ENCODE measurements around the gene AHCYL2. TPM values are rescaled to one million over a fixed set of nuclear protein-coding genes. Genes with fewer than 3 reads are reported as not detected.

AHCYL2 gene
- total RNA-seq, 1 donor from 2014 or later, result 26.0 TPM

DNA sequence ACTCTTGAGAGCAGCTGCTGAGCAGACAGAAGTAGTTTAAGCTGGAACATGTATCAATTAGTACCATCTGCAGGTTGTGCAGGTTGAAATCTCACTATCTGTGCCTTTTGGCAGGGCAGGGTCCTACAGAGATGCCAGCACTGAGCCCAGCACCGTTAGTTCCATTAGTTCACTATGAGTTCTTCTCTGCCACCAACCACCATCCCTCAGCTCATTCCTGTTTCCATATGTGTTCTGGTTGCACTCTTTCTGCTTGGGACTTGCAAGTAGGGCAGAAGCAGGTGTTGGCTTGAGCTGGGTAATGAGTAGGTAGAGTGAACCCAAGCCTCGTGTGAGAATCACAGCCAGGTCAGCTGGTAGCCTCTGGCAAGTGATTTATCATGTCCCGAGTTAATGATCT is 33.6 kb upstream of the AHCYL2 start:
- DNase-seq (ENCODE audit: low spot score, unreplicated experiment), result no peak
- H3K4me3 Mint-ChIP-seq (ENCODE audit: low read depth), result peak overlapping the region; percentile 39
- peaks cover 29% of the 10 kb centered on the region for H3K4me1 Mint-ChIP-seq (ENCODE audit: low read depth)
- TF ChIP-seq, protein P1, sequence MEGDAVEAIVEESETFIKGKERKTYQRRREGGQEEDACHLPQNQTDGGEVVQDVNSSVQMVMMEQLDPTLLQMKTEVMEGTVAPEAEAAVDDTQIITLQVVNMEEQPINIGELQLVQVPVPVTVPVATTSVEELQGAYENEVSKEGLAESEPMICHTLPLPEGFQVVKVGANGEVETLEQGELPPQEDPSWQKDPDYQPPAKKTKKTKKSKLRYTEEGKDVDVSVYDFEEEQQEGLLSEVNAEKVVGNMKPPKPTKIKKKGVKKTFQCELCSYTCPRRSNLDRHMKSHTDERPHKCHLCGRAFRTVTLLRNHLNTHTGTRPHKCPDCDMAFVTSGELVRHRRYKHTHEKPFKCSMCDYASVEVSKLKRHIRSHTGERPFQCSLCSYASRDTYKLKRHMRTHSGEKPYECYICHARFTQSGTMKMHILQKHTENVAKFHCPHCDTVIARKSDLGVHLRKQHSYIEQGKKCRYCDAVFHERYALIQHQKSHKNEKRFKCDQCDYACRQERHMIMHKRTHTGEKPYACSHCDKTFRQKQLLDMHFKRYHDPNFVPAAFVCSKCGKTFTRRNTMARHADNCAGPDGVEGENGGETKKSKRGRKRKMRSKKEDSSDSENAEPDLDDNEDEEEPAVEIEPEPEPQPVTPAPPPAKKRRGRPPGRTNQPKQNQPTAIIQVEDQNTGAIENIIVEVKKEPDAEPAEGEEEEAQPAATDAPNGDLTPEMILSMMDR (IDR thresholded peaks at IDR 0.05; ENCODE audit: unreplicated experiment), result no peak
- no peaks in the 10 kb centered on the region for H3K9me3 Mint-ChIP-seq (ENCODE audit: low read depth)
- no peak overlapping the region for H3K27ac Mint-ChIP-seq
- peaks cover 13% of the 10 kb centered on the region for H3K36me3 Mint-ChIP-seq (ENCODE audit: insufficient read depth)
- H3K27me3 Mint-ChIP-seq, result peaks cover 3% of the 10 kb centered on the region

DNA sequence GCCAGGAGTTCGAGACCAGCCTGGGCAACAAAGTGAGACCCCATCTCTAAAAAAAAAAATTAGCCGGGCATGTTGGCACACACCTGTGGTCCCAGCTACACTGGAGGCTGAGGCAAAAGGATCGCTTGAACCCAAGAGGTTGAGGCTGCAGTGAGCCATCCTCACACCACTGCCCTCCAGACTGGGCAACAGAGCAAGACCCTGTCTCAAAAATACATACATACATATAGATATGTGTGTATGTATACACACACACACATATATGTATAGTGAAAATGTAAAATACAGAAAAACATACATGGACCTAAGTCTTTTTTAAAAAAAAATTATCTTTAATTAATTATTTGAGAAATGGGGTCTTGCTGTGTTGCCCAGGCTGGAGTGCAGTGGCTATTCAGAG is 30.9 kb upstream of the AHCYL2 start:
- no peaks in the 10 kb centered on the region for H3K27me3 Mint-ChIP-seq
- peaks cover 24% of the 10 kb centered on the region for H3K4me1 Mint-ChIP-seq (ENCODE audit: low read depth)
- no peak overlapping the region for H3K4me3 Mint-ChIP-seq (ENCODE audit: low read depth)
- TF ChIP-seq, protein P1 (IDR thresholded peaks at IDR 0.05; ENCODE audit: unreplicated experiment), result no peak
- no peak for DNase-seq (ENCODE audit: low spot score, unreplicated experiment)
- no peak overlapping the region for H3K27ac Mint-ChIP-seq
- H3K9me3 Mint-ChIP-seq (ENCODE audit: low read depth), result no peaks in the 10 kb centered on the region
- peaks cover 15% of the 10 kb centered on the region for H3K36me3 Mint-ChIP-seq (ENCODE audit: insufficient read depth)

DNA sequence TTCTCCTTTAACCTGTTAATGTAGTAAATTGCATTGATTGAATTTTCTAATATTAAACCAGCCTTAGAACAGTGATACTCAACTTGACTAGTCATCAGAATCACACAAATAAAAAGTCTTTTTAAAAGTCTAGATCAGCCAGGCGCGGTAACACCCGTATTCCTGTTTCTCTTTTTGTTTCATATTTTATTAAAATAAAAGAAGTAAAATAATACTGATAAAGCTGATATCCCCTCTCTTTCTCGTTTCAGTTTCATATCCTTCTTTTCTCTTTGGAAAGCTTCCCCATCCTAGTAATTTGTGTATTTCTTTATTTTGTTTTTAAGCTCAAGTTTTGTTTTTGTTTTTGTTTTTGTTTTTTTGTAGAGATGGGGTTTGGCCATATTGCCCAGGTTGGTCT is 27.1 kb upstream of the AHCYL2 start:
- no peaks in the 10 kb centered on the region for H3K4me1 Mint-ChIP-seq (ENCODE audit: low read depth)

DNA sequence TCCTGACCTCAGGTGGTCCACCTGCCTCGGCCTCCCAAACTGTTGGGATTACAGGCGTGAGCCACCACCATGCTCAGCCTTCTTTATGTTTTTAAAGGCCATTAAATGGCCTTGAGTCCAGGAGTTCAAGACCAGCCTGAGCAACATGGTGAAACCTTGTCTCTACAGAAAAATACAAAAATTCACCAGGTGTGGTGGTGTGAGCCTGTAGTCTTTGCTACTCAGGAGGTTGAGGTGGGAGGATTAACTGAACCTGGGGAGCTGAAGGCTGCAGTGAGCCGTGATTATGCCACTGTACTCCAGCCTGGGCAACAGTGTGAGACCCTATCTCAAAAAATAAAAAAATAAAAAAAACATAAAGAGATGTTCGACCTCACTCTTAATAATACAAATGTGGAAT is 25.4 kb upstream of the AHCYL2 start:
- no peak for DNase-seq (ENCODE audit: low spot score, unreplicated experiment)
- Mint-ChIP-seq H3K27ac (no peak overlapping the region), H3K27me3 (no peaks in the 10 kb centered on the region), H3K36me3 (ENCODE audit: insufficient read depth) (peaks cover 15% of the 10 kb centered on the region), H3K4me3 (ENCODE audit: low read depth) (no peak overlapping the region), H3K4me1 (ENCODE audit: low read depth) (no peaks in the 10 kb centered on the region), H3K9me3 (ENCODE audit: low read depth) (no peaks in the 10 kb centered on the region)
- TF ChIP-seq, protein P1 (IDR thresholded peaks at IDR 0.05; ENCODE audit: unreplicated experiment), result no peak

More for the DNA sequence above, 27.1 kb upstream of the AHCYL2 start:
- no peaks in the 10 kb centered on the region for H3K9me3 Mint-ChIP-seq (ENCODE audit: low read depth)
- H3K27ac Mint-ChIP-seq, result no peak overlapping the region
- DNase-seq (ENCODE audit: low spot score, unreplicated experiment), result no peak
- H3K27me3 Mint-ChIP-seq, result no peaks in the 10 kb centered on the region
- TF ChIP-seq, protein P1 (IDR thresholded peaks at IDR 0.05; ENCODE audit: unreplicated experiment), result no peak
- no peak overlapping the region for H3K4me3 Mint-ChIP-seq (ENCODE audit: low read depth)
- peaks cover 17% of the 10 kb centered on the region for H3K36me3 Mint-ChIP-seq (ENCODE audit: insufficient read depth)

DNA sequence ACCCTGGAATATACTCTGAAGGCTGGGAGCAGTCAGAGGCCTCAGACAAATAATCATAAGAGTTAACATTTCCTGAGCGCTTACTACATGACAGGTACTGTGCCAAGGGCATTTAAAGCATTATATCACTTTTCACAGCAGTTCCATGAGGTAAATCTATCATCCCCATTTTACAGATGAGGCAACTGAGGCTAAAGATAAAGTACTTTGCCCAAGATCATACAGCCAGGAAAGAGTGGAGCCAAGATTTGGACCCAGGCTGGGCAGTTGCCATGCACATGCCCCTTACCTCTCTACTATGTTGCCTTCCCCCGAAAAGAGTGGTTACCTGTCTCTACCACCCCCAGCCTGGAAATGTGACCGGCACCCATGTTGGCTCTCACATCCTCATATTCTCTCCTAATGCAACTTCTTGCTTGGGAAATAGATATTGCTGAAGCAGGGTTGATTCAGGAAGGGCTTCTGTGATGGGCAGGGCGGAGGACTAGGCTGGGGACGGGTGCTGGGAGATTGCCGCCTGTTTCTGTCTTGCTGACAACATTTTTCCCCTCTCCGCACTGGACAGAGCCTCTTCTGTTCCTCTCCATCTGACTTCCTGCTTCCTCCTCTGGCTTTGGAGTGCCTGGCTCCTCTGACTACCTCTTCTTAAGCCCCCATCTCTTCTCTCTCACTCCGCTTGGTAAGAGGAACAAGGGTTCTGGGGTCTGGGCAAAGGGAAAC is 22.6 kb upstream of the AHCYL2 start:
- no peaks in the 10 kb centered on the region for H3K9me3 Mint-ChIP-seq (ENCODE audit: low read depth)
- no peaks in the 10 kb centered on the region for H3K4me1 Mint-ChIP-seq (ENCODE audit: low read depth)
- peaks cover 12% of the 10 kb centered on the region for H3K36me3 Mint-ChIP-seq (ENCODE audit: insufficient read depth)
- TF ChIP-seq, protein P1 (IDR thresholded peaks at IDR 0.05; ENCODE audit: unreplicated experiment), result no peak
- H3K4me3 Mint-ChIP-seq (ENCODE audit: low read depth), result no peak overlapping the region
- no peak for DNase-seq (ENCODE audit: low spot score, unreplicated experiment)
- no peaks in the 10 kb centered on the region for H3K27me3 Mint-ChIP-seq
- peak overlapping the region; percentile 42 for H3K27ac Mint-ChIP-seq
